Sigmoid colon (tissue), 7 donors: ENCODE data around the gene MRI1. TPM values are rescaled to one million over a fixed set of nuclear protein-coding genes. Genes with fewer than 3 reads are reported as not detected.

ENCODE experiments used
- DNase-seq: peaks from one replicate; pipeline ENCODE4 v3.0.0-alpha.2; 2019
- H3K27ac ChIP-seq, 4 donors: fragments of 200-600 bp; sonication (generic); one replicate each; pipeline ENCODE4 v1.5.1; 2016 to 2019; ENCODE audit warnings: mild to moderate bottlenecking in 1 of 4
- H3K27me3 ChIP-seq, 3 donors: fragments of 200-600 bp; sonication (generic); one replicate each; pipeline ENCODE4 v1.5.1; 2019; ENCODE audit warnings: mild to moderate bottlenecking in 1 of 3
- H3K36me3 ChIP-seq, 4 donors: fragments of 200-600 bp; sonication (generic); one replicate each; pipeline ENCODE4 v1.5.1; 2016 to 2019
- H3K4me1 ChIP-seq, 4 donors: fragments of 200-600 bp; sonication (generic); one replicate each; pipeline ENCODE4 v1.5.1; 2017 to 2019
- H3K4me3 ChIP-seq, 4 donors: fragments of 200-600 bp; sonication (generic); one replicate each; pipeline ENCODE4 v1.5.1; 2017 to 2019; ENCODE audit warnings: mild to moderate bottlenecking in 2 of 4, moderate library complexity in 1 of 4
- H3K9me3 ChIP-seq, 4 donors: fragments of 200-600 bp in 3 of 4; sonication (generic) in 3 of 4; one replicate each; pipeline versions ENCODE4 v1.5.1 to v1.6.1; 2013 to 2019
- CTCF ChIP-seq, 4 experiments: fragments of 450-650 bp in 3 of 4; fragments of 200-600 bp in 1 of 4; IDR thresholded peaks; one replicate each; pipeline ENCODE4 v1.5.1; 2016 to 2019; ENCODE audit warnings: antibody characterized with exemption in 4 of 4, mild to moderate bottlenecking in 3 of 4, moderate library complexity in 2 of 4
- EP300 ChIP-seq, 4 donors: sonication (generic); formaldehyde crosslinking; IDR thresholded peaks; one replicate each; pipeline ENCODE4 v1.6.1; 2017; ENCODE audit warnings: antibody characterized with exemption in 4 of 4
- POLR2A ChIP-seq, 2 donors: fragments of 450-650 bp; IDR thresholded peaks; one replicate each; pipeline ENCODE4 v1.6.1; 2016; ENCODE audit warnings: antibody characterized with exemption in 2 of 2, mild to moderate bottlenecking in 2 of 2, moderate library complexity in 2 of 2
- POLR2AphosphoS5 ChIP-seq, 4 donors: sonication (generic); formaldehyde crosslinking; IDR thresholded peaks; one replicate each; pipeline ENCODE4 v1.6.1; 2017; ENCODE audit warnings: antibody characterized with exemption in 4 of 4
- WGBS, 2 donors: extraction: QIAGEN DNeasy Blood & Tissue Kit; methylation state at CpG; one replicate each; pipeline ENCODE4 v1.1.7; 2013; 5-methylcytosine and 5-hydroxymethylcytosine counted together
- intact Hi-C: fragments of 100-400 bp; cut with DNase I; formaldehyde crosslinking; loops from one replicate; pipeline ENCODE4 v1.15.1; 2023
- polyA plus RNA-seq, 3 donors: library from polyadenylated mRNA; stranded (reverse); fragments of 200-250 nt; gene quantifications; one replicate each; pipeline ENCODE4 v1.2.3, GENCODE V29; 2013
- total RNA-seq, 4 donors: library from RNA; depleted of rRNA; stranded (reverse); fragments of >200 nt; gene quantifications; one replicate each; pipeline ENCODE4 v1.1.0, GENCODE V29; 2016
- donor health status: healthy with polysubstance abuse.
- donor health status: Bipolar disorder and iron deficiency.
- donor health status: healthy.

The MRI1 gene
- total and polyA plus RNA-seq, 7 donors = 5.8 to 70.9 (median 27.4) TPM

- no peak for DNase-seq
- intact Hi-C loops = no loop called here
Measured at GRCh38 chr19:13723206-13723605, 41.1 kb upstream of the MRI1 start.

DNA sequence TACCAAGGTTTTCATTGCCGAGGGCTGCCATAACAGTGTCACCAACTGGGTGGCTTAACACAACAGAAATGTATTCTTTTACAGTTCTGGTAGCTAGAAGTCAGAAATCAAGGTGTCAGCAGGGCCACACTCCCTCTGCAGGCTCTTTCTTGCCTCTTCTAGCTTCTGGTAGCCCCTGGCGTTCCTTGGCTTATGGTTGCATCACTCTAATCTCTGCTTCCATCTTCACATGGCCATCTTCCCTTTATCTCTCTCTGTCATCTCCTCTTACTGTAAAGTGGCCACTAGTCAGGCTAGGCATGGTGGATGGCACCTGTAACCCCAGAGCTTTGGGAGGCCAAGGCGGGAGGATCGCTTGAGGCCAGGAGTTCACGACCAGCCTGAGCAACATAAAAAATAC is 38.0 kb upstream of the MRI1 start:
- intact Hi-C loops = no loop called here
- TF ChIP-seq POLR2AphosphoS5 (IDR thresholded peaks at IDR 0.05) (no peak), EP300 (IDR thresholded peaks at IDR 0.05) (no peak), POLR2A (IDR thresholded peaks at IDR 0.05) (no peak)
- DNase-seq = no peak
- Histone ChIP-seq H3K4me3 (no peak overlapping the region), H3K4me1 (peaks cover 0 to 12% (median 9%) of the 10 kb centered on the region in 4 donors), H3K9me3 (no peaks in the 10 kb centered on the region), H3K27ac (no peak overlapping the region), H3K27me3 (peaks cover 0 to 2% (median 0%) of the 10 kb centered on the region in 3 donors), H3K36me3 (no peaks in the 10 kb centered on the region)
- WGBS, 2 donors = 94 to 96% methylated on average over 5 of the region's 5 CpGs

More at GRCh38 chr19:13723206-13723605, 41.1 kb upstream of the MRI1 start:
- Histone ChIP-seq H3K27me3 (peaks cover 0 to 8% (median 0%) of the 10 kb centered on the region in 3 donors), H3K4me1 (no peaks in the 10 kb centered on the region), H3K27ac (no peak overlapping the region), H3K36me3 (no peaks in the 10 kb centered on the region), H3K9me3 (no peaks in the 10 kb centered on the region), H3K4me3 (no peak overlapping the region)
- TF ChIP-seq CTCF (IDR thresholded peaks at IDR 0.05) (no peak), POLR2AphosphoS5 (IDR thresholded peaks at IDR 0.05) (no peak), POLR2A (IDR thresholded peaks at IDR 0.05) (no peak), EP300 (IDR thresholded peaks at IDR 0.05) (no peak)
- WGBS, 2 donors = 85 to 90% methylated on average over 5 of the region's 5 CpGs

DNA sequence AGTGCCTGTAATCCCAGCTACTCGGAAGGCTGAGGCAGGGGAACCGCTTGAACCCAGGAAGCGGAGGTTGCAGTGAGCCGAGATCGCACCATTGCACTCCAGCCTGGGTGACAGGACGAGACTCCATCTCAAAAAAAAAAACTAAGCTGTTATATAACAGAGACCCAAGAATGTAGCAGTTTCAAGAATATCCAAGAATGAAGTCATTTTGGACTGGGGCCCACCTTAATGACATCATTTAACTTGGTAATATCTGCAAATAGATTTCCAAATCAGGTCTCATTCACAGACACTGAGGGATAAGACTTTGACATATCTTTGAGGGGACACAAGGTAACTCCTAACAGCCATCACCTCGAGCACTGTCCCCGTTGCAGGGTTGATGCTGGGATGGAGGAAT is 36.5 kb upstream of the MRI1 start:
- DNase-seq = no peak
- no peaks in the 10 kb centered on the region for H3K9me3 ChIP-seq
- H3K27ac ChIP-seq = no peak overlapping the region
- H3K36me3 ChIP-seq = no peaks in the 10 kb centered on the region
- TF ChIP-seq CTCF (IDR thresholded peaks at IDR 0.05) (no peak), EP300 (IDR thresholded peaks at IDR 0.05) (no peak), POLR2A (IDR thresholded peaks at IDR 0.05) (no peak), POLR2AphosphoS5 (IDR thresholded peaks at IDR 0.05) (no peak)
- intact Hi-C loops = no loop called here
- no peak overlapping the region for H3K4me3 ChIP-seq
- H3K4me1 ChIP-seq = peaks cover 0 to 23% (median 15%) of the 10 kb centered on the region in 4 donors
- WGBS, 2 donors = 79 to 81% methylated on average over 8 of the region's 8 CpGs
- H3K27me3 ChIP-seq = no peaks in the 10 kb centered on the region

DNA sequence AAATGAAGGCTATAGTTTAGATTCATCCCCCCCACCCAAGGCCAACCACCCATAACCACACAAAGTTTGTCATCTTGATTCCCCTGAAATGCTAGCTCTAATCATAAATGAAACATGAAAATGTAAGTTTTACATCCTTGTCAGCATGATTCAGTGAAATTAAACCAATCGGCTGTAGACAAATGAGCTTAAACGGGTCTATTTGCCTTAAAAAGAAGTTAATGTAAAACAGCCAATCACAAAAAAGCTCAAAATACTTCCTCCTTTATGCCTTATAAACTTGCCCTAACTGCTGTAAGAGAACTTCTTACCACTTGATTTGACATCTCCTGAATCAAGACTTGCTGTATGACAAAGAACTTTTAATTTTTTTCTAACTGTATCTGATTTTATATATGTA is 34.5 kb upstream of the MRI1 start:
- Histone ChIP-seq H3K27me3 (no peaks in the 10 kb centered on the region), H3K36me3 (no peaks in the 10 kb centered on the region), H3K4me1 (peaks cover 0 to 23% (median 15%) of the 10 kb centered on the region in 4 donors), H3K9me3 (no peaks in the 10 kb centered on the region), H3K27ac (peak overlapping the region; percentile 85 to 93 (median 86)), H3K4me3 (no peak overlapping the region)
- WGBS, 2 donors = 29 to 39% methylated on average over 2 of the region's 2 CpGs
- intact Hi-C loops = loop anchor here (2.0 kb wide), 1 partner anchor 17 kb away; a partner anchor contains a TSS
- no peak for TF ChIP-seq CTCF (IDR thresholded peaks at IDR 0.05)
- no peak for TF ChIP-seq POLR2A (IDR thresholded peaks at IDR 0.05)
- TF ChIP-seq EP300 (IDR thresholded peaks at IDR 0.05) = no peak
- no peak for TF ChIP-seq POLR2AphosphoS5 (IDR thresholded peaks at IDR 0.05)
- DNase-seq = no peak

GRCh38 chr19:13731147-13731964 is 33.0 kb upstream of the MRI1 start:
- intact Hi-C loops = loop anchor here (2.0 kb wide), 1 partner anchor 15 kb away; a partner anchor contains a TSS
- peak; percentile 97 for DNase-seq
- Histone ChIP-seq H3K4me3 (peak overlapping the region; percentile 46 to 57 (median 52)), H3K27me3 (no peaks in the 10 kb centered on the region), H3K9me3 (no peaks in the 10 kb centered on the region), H3K4me1 (peaks cover 0 to 23% (median 15%) of the 10 kb centered on the region in 4 donors), H3K36me3 (no peaks in the 10 kb centered on the region), H3K27ac (peak overlapping the region; percentile 85 to 93 (median 86))
- TF ChIP-seq POLR2AphosphoS5 (IDR thresholded peaks at IDR 0.05) = peak; percentile 34 to 82 (median 72)
- TF ChIP-seq EP300 (IDR thresholded peaks at IDR 0.05) = peak in 1 of 4 donors; percentile 68
- TF ChIP-seq CTCF (IDR thresholded peaks at IDR 0.05) = no peak
- TF ChIP-seq POLR2A (IDR thresholded peaks at IDR 0.05) = peak in 1 of 2 donors; percentile 42
- WGBS, 2 donors = 1% methylated on average over 39 of the region's 39 CpGs
